GM10248 (cell line): ENCODE measurements around the gene SLC47A2.

Source experiments
- CTCF ChIA-PET: fragments of 300-600 bp; sonication (Branson Sonifier 250); formaldehyde crosslinking; extraction: SDS; loops from one replicate; lab custom pipeline; 2021; ENCODE audit warnings: antibody characterized with exemption; lab: Yijun Ruan, JAX
- POLR2A ChIA-PET: fragments of 350-650 bp; sonication (Branson Sonifier 250); formaldehyde crosslinking; extraction: SDS; loops from one replicate; lab custom pipeline; 2020; ENCODE audit warnings: antibody characterized with exemption; lab: Yijun Ruan, JAX
- DNase-seq: peaks from one replicate; pipeline ENCODE4 v3.0.0; 2012; ENCODE audit errors: extremely low spot score
- TF ChIP-seq, protein P1 (sequence below): IDR thresholded peaks from 2 replicates; pipeline ENCODE4 v1.5.1; 2012; ENCODE audit warnings: mild to moderate bottlenecking, low read depth; ENCODE audit errors: extremely low read depth, missing control alignments, control extremely low read depth

The SLC47A2 gene

DNA sequence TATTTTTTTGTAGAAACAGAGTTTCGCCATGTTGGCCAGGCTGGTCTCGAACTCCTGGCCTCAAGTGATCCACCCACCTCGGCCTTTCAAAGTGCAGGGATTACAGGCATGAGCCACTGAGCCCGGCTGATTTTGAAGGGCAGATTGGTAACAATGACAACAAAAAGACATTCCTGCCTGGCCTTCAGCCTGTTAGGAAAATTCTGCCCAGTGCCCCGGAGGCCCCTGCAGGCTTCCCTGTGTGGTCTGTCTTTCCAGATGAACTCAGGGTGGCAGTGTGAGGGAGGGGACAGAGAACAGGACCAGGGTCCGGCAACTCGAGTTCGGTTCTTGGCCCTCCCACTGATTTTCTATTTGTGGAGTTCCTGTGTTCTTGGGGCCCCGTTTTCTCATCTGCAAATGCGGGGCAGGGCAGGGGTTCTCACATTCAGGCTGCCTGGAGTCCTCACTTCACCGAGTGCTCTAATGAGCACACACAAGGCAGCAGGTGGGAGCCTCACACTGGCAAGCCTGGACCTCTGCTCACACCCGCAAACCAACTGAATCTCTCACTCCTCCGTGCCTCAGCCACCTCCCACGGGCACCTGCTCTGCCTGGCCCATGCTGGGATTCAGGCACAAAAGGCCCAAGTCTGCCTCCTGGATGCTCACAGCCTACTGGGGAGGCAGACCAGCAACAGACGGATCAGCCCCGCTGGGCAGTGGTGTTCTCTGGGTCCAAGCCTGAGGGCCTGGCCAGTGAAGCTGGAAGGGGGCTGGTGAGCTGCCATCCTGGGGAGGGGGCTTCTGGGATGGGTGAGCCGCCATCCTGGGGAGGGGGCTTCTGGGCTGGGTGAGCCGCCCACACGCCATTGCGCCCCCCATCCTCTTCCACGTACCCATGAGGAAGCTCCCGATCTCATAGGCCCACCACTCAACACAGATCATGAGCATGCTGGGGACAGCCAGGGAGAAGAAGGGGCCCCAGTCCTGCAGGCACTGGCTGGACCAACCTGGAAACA, 10.3 kb downstream of the SLC47A2 start:
- no peak for DNase-seq
- POLR2A ChIA-PET, result no interaction called here
- CTCF ChIA-PET, result interaction anchor here (1.1 kb wide), 1 partner anchor 32 kb away, joined by 3 read pairs; no protein-coding TSS in a partner anchor
- TF ChIP-seq, protein P1, sequence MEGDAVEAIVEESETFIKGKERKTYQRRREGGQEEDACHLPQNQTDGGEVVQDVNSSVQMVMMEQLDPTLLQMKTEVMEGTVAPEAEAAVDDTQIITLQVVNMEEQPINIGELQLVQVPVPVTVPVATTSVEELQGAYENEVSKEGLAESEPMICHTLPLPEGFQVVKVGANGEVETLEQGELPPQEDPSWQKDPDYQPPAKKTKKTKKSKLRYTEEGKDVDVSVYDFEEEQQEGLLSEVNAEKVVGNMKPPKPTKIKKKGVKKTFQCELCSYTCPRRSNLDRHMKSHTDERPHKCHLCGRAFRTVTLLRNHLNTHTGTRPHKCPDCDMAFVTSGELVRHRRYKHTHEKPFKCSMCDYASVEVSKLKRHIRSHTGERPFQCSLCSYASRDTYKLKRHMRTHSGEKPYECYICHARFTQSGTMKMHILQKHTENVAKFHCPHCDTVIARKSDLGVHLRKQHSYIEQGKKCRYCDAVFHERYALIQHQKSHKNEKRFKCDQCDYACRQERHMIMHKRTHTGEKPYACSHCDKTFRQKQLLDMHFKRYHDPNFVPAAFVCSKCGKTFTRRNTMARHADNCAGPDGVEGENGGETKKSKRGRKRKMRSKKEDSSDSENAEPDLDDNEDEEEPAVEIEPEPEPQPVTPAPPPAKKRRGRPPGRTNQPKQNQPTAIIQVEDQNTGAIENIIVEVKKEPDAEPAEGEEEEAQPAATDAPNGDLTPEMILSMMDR, result no peak

- DNase-seq, result no peak
- ChIA-PET CTCF (no interaction called here), POLR2A (no interaction called here)
- TF ChIP-seq, protein P1, result no peak
Measured at GRCh38 chr17:19705201-19705600, 11.2 kb downstream of the SLC47A2 start.

DNA sequence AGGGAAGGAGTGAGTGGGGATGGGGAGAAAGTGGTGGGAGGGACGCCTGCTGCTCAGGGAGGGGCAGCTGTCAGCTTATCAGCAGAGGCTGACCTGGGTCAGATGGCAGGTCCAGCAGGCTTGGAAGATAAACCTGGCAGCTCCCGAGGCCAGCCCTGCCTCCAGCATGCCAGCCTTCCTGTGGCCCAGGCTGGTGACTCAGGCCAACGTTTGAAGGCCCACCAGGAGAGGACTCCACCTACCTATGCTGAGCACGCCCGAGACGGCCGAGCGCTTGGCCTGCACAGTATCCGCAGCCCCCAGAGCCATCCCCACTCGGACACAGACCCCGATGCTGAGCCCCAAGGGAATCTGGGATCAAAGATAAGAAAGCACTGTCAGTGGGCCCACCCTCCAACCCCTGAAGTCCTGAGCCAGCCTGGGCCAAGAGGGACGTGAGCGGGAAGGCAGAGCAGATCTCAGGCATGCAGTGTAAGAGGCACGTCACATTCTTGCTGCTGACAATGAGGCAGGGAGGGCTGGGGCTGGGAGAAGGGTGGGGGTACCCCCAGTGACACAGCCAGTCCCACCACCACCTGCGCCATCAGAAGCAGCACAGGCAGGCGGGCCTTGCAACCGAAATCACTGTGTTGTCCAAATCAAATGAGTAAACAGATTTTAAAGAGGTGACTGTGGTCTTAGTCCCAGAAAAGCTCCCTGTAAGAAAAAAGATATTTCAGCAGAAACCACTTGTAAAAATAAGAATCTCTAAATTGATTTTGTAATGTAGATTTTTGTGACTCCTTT, 12.4 kb downstream of the SLC47A2 start:
- ChIA-PET POLR2A (no interaction called here), CTCF (interaction anchor here (1.8 kb wide), 1 partner anchor 24 kb away, joined by 4 read pairs; no protein-coding TSS in a partner anchor)
- TF ChIP-seq, protein P1, result no peak
- DNase-seq, result no peak

DNA sequence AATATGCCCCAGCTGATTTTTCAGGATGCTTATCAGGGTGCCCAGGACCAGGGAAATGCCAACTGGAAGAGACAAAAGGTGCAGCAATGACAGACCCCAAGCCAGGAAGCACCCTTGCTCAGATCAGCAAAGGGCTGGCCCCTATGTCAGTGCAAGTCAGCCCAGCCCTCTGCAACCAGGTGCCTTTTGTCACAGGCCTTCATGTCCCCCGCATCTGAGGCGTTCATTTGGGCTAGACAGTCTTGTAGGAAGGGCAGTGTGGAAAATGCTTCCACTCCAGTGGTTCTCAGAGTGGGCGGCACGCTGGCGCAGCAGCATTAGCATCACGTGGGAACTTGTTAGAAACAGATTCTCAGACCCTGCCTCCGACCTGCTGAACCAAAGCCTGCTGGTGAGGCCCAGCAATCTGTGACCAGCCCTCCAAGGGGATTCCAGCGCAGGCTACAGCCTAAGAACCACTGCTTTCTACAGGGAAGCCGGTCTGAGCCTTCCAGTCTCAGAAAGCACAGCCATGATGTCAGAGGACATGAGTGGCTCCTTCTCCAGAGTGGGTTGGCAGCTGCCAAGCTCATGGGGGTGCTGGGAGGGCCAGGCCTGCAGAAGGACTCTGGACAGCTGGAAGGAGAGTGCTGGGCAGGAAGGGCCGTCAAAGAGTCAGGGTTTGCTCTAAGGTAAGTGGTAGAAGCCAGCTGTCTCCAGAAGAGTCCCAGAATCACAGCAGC, 13.1 kb downstream of the SLC47A2 start:
- ChIA-PET POLR2A (no interaction called here), CTCF (interaction anchor here (1.8 kb wide), 2 partner anchors 8 to 25 kb away, joined by 4 read pairs; no protein-coding TSS in a partner anchor)

GRCh38 chr17:19702217-19702641, 14.2 kb downstream of the SLC47A2 start:
- no peak for DNase-seq
- ChIA-PET CTCF (interaction anchor here (0.9 to 2.6 kb wide), 3 partner anchors 9 to 29 kb away, joined by 3 to 7 read pairs (median 4); no protein-coding TSS in a partner anchor), POLR2A (no interaction called here)
- TF ChIP-seq, protein P1, result no peak

More for the DNA sequence above, 13.1 kb downstream of the SLC47A2 start:
- TF ChIP-seq, protein P1, result no peak
- no peak for DNase-seq
